GM19468 (cell line): ENCODE data around the gene TMEM185B.

ENCODE experiments used
- ATAC-seq: cut with Tn5 transposase; IDR thresholded peaks from one replicate; pipeline ENCODE4 v1.9.1; 2021; ENCODE audit warnings: mild to moderate bottlenecking, moderate library complexity, moderate number of reproducible peaks; ENCODE audit not compliant: unreplicated experiment; ENCODE audit errors: extremely low read depth

Gene TMEM185B

GRCh38 chr2:120174963-120175581 lies 48.1 kb downstream of the TMEM185B start:
- no peak for ATAC-seq
